ENCODE measurements around the gene ZNF117. TPM values are rescaled to one million over a fixed set of nuclear protein-coding genes. Genes with fewer than 3 reads are reported as not detected.

The ZNF117 gene
- total and polyA plus RNA-seq, 2 donors (not counting 3 experiments of a cell fraction or from before 2014, with no cell fraction given): 5.9 to 12.6 TPM

DNA sequence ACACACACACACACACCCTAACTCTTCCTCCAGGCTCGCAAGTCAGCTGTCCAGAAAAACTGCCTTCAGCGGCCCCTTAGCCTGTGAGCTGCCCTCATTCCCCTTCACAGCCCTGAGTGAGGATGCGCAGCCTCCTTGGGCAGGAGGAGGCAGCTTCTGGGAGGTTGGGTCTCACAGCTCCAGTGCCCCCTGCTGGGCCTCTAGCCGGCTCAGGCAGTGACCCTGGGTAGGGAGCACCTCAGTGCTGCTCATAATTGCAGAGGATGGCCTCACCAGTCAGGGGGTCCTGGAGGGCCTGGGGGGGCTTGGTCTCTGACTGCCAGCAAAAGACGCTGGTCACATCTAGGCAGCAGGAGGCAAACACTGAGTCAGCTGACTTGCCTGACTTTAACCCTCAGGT is 44.1 kb downstream of the ZNF117 start:
- no TSS peak for BruUV-seq (replicated peaks)
- DNase-seq (ENCODE audit: low read depth, low spot score) (no peak), FAIRE-seq (no peak)
- Histone ChIP-seq H3K4me2 (ENCODE audit: insufficient read depth, low read length) (no peak overlapping the region), H2AFZ (ENCODE audit: low read depth, low read length) (no peak overlapping the region), H4K20me1 (replicated peaks; ENCODE audit: control insufficient read depth, extremely low read depth, insufficient read depth, low read length) (no peaks in the 10 kb centered on the region), H3K9ac (replicated peaks; ENCODE audit: extremely low read depth, insufficient read depth, low read length) (no peak overlapping the region), H3K27me3 (ENCODE audit: control insufficient read depth in 2 of 2, insufficient read depth in 2 of 2, low read length in 2 of 2) (peaks cover 17 to 27% of the 10 kb centered on the region in 2 experiments), H3K27ac (ENCODE audit: insufficient read depth, low read depth, low read length) (no peak overlapping the region), H3K4me1 (ENCODE audit: control insufficient read depth, extremely low read depth, insufficient read depth, low read length) (no peaks in the 10 kb centered on the region), H3K79me2 (ENCODE audit: control insufficient read depth, insufficient read depth, low read length) (no peaks in the 10 kb centered on the region), H3K9me3 (replicated peaks; ENCODE audit: control insufficient read depth, insufficient read depth, low read length) (no peaks in the 10 kb centered on the region), H3K9me1 (replicated peaks; ENCODE audit: control insufficient read depth, extremely low read depth, insufficient read depth, low read length) (no peaks in the 10 kb centered on the region), H3K36me3 (ENCODE audit: control insufficient read depth in 2 of 2, extremely low read depth in 1 of 2, insufficient read depth in 2 of 2, low read length in 2 of 2) (no peaks in the 10 kb centered on the region), H3K4me3 (replicated peaks in 1 of 3; ENCODE audit: insufficient read depth in 1 of 3, low read depth in 1 of 3, low read length in 3 of 3) (no peak overlapping the region)
- ChIA-PET POLR2A (no interaction called here), CTCF (no interaction called here)
- TF ChIP-seq CTCF (IDR thresholded peaks at IDR 0.05; ENCODE audit: extremely low read depth in 1 of 2, insufficient read depth in 1 of 2, low read depth in 1 of 2, low read length in 2 of 2) (peak in 1 of 2 donors; percentile 19), POLR2AphosphoS5 (IDR thresholded peaks at IDR 0.05; ENCODE audit: insufficient read depth, low read depth, low read length) (no peak)
- dilution Hi-C loops (cut with MboI; ENCODE audit: extremely low pct_ligation_motif_present, low sequenced_read_pairs) (no loop called here), intact Hi-C loops (cut with micrococcal nuclease) (no loop called here)

GRCh38 chr7:64945503-64946175 is 45.2 kb downstream of the ZNF117 start:
- Histone ChIP-seq H3K79me2 (ENCODE audit: control insufficient read depth, insufficient read depth, low read length) (no peaks in the 10 kb centered on the region), H3K4me2 (ENCODE audit: insufficient read depth, low read length) (no peak overlapping the region), H3K9ac (replicated peaks; ENCODE audit: extremely low read depth, insufficient read depth, low read length) (no peak overlapping the region), H3K9me3 (replicated peaks; ENCODE audit: control insufficient read depth, insufficient read depth, low read length) (no peaks in the 10 kb centered on the region), H3K4me1 (ENCODE audit: control insufficient read depth, extremely low read depth, insufficient read depth, low read length) (no peaks in the 10 kb centered on the region), H3K9me1 (replicated peaks; ENCODE audit: control insufficient read depth, extremely low read depth, insufficient read depth, low read length) (no peaks in the 10 kb centered on the region), H3K4me3 (replicated peaks in 1 of 3; ENCODE audit: insufficient read depth in 1 of 3, low read depth in 1 of 3, low read length in 3 of 3) (no peak overlapping the region), H3K27me3 (ENCODE audit: control insufficient read depth in 2 of 2, insufficient read depth in 2 of 2, low read length in 2 of 2) (peaks cover 17 to 27% of the 10 kb centered on the region in 2 experiments), H2AFZ (ENCODE audit: low read depth, low read length) (no peak overlapping the region), H3K27ac (ENCODE audit: insufficient read depth, low read depth, low read length) (no peak overlapping the region), H3K36me3 (ENCODE audit: control insufficient read depth in 2 of 2, extremely low read depth in 1 of 2, insufficient read depth in 2 of 2, low read length in 2 of 2) (no peaks in the 10 kb centered on the region), H4K20me1 (replicated peaks; ENCODE audit: control insufficient read depth, extremely low read depth, insufficient read depth, low read length) (no peaks in the 10 kb centered on the region)
- FAIRE-seq: no peak
- ChIA-PET POLR2A (no interaction called here), CTCF (no interaction called here)
- intact Hi-C loops (cut with micrococcal nuclease) (no loop called here), dilution Hi-C loops (cut with MboI; ENCODE audit: extremely low pct_ligation_motif_present, low sequenced_read_pairs) (no loop called here)
- no peak for DNase-seq (ENCODE audit: low read depth, low spot score)
- no TSS peak for BruUV-seq (replicated peaks)
- TF ChIP-seq JUN (IDR thresholded peaks at IDR 0.05; ENCODE audit: borderline replicate concordance, insufficient read depth, insufficient read length, low read depth): no peak
- TF ChIP-seq MYC (IDR thresholded peaks at IDR 0.05; ENCODE audit: low read depth, low read length): no peak
- no peak for TF ChIP-seq MAX (IDR thresholded peaks at IDR 0.05; ENCODE audit: insufficient read depth, insufficient read length)
- no peak for TF ChIP-seq FOS (IDR thresholded peaks at IDR 0.05; ENCODE audit: borderline replicate concordance, insufficient read depth, low read length)
- no peak for TF ChIP-seq GATA2 (IDR thresholded peaks at IDR 0.05; ENCODE audit: insufficient read depth, insufficient read length, low read depth, low read length)
- no peak for TF ChIP-seq POLR2A (IDR thresholded peaks at IDR 0.05; ENCODE audit: low read depth, low read length)
- no peak for TF ChIP-seq CTCF (IDR thresholded peaks at IDR 0.05; ENCODE audit: extremely low read depth in 1 of 2, insufficient read depth in 1 of 2, low read depth in 1 of 2, low read length in 2 of 2)
- no peak for TF ChIP-seq POLR2AphosphoS5 (IDR thresholded peaks at IDR 0.05; ENCODE audit: insufficient read depth, low read depth, low read length)
- no peak for TF ChIP-seq EZH2 (IDR thresholded peaks at IDR 0.05; ENCODE audit: borderline replicate concordance, low read depth, low read length, severe bottlenecking)
